Epithelial cell of proximal tubule (primary cell): ENCODE measurements around the gene SLC5A11. TPM values are rescaled to one million over a fixed set of nuclear protein-coding genes. Genes with fewer than 3 reads are reported as not detected.
A peak's percentile ranks its signal among the peaks of the same experiment; 100 is the strongest.
"Not testable (repeated sequence)": the region's sequence is repeated elsewhere in the genome, so short reads cannot be mapped to it uniquely, and the experiment has no call there.

ENCODE experiments used
- DNase-seq: peaks from one replicate; pipeline ENCODE4 v3.0.0-alpha.2; 2011; ENCODE audit warnings: low read depth
- H3K4me3 ChIP-seq: 2 replicates; pipeline ENCODE4 v1.5.1; 2011; ENCODE audit warnings: low read depth, mild to moderate bottlenecking, low read length
- total RNA-seq: library from RNA; depleted of rRNA; stranded (reverse); fragments of >200 nt; gene quantifications from 2 replicates; pipeline ENCODE4 v1.2.3, GENCODE V29; 2015
- TF ChIP-seq, protein P1 (sequence below): conservative IDR thresholded peaks from 2 replicates; pipeline ENCODE4 v1.5.1; 2012; ENCODE audit warnings: low read depth, mild to moderate bottlenecking, low read length

Gene SLC5A11, protein sequence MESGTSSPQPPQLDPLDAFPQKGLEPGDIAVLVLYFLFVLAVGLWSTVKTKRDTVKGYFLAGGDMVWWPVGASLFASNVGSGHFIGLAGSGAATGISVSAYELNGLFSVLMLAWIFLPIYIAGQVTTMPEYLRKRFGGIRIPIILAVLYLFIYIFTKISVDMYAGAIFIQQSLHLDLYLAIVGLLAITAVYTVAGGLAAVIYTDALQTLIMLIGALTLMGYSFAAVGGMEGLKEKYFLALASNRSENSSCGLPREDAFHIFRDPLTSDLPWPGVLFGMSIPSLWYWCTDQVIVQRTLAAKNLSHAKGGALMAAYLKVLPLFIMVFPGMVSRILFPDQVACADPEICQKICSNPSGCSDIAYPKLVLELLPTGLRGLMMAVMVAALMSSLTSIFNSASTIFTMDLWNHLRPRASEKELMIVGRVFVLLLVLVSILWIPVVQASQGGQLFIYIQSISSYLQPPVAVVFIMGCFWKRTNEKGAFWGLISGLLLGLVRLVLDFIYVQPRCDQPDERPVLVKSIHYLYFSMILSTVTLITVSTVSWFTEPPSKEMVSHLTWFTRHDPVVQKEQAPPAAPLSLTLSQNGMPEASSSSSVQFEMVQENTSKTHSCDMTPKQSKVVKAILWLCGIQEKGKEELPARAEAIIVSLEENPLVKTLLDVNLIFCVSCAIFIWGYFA
- not detected in 2 replicates for total RNA-seq

DNA sequence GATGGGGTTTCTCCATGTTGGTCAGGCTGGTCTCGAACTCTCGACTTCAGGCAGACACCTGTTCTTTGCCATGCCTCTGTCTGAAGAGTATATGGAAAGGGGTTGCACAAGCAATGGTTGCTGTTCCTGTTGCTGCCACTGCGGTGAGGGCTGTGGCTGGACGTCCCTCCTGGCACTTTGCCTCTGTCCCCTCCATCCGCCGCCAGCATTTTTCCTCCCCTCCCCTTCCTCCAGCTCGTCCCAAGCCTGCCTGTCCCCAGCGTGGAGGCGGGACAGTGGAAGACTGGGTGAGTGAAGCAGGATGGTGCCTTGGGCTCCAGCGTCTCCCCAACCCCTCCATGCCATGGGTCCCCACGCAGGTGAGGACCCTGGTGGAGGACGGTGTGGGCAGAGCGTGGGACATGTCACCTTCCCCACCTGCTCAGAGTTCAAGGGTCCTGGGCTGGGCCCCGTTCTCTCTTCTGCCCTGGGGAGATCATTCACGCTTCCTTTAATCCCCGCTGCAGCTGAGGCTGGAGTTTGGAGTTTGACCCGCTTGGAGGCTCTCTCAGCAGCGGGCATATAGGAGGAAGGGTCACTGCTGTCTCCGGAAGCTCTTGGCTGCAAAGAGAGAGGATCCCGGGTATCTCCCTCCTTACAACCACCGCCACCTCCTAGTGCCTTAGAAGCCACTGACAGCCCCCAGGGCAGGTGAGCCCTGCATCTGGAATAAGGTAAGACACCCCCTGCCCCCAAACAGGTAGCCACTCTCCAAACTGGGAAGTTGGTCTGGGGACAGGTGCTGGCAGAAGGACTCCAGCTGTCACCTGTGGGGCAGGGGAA is at the start of gene SLC5A11:
Gene SLC5A11, plus strand, starts transcription at position 238 of the 822 bp plus-strand sequence. CDS start 12,681 bp downstream, outside the sequence.
- H3K4me3 ChIP-seq = no peak within 1 kb of the TSS
- no peak for DNase-seq
- TF ChIP-seq, protein P1, sequence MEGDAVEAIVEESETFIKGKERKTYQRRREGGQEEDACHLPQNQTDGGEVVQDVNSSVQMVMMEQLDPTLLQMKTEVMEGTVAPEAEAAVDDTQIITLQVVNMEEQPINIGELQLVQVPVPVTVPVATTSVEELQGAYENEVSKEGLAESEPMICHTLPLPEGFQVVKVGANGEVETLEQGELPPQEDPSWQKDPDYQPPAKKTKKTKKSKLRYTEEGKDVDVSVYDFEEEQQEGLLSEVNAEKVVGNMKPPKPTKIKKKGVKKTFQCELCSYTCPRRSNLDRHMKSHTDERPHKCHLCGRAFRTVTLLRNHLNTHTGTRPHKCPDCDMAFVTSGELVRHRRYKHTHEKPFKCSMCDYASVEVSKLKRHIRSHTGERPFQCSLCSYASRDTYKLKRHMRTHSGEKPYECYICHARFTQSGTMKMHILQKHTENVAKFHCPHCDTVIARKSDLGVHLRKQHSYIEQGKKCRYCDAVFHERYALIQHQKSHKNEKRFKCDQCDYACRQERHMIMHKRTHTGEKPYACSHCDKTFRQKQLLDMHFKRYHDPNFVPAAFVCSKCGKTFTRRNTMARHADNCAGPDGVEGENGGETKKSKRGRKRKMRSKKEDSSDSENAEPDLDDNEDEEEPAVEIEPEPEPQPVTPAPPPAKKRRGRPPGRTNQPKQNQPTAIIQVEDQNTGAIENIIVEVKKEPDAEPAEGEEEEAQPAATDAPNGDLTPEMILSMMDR = no peak

DNA sequence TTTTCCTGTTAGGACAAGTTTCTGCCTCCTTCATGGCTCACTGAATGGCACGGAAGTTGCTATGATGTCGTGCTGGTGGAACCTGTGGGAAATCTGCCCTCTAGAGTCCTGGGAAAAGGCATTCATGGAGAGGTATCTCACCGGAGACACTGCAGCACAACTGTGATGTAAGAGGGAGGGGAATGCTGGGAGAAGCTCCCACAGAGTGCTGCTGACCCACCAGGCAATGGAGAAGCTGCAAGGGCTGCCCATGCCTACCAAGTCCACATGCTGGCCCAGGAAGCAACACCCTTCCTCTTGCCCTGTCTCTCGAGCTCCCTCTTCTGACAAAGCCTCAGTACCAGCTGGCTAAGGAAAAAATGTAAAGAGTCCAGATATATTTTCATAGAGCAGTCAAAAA is 45.2 kb upstream of the SLC5A11 start:
- peak; percentile 56 for DNase-seq
- TF ChIP-seq, protein P1 = peak; percentile 57
- no peak overlapping the region for H3K4me3 ChIP-seq

DNA sequence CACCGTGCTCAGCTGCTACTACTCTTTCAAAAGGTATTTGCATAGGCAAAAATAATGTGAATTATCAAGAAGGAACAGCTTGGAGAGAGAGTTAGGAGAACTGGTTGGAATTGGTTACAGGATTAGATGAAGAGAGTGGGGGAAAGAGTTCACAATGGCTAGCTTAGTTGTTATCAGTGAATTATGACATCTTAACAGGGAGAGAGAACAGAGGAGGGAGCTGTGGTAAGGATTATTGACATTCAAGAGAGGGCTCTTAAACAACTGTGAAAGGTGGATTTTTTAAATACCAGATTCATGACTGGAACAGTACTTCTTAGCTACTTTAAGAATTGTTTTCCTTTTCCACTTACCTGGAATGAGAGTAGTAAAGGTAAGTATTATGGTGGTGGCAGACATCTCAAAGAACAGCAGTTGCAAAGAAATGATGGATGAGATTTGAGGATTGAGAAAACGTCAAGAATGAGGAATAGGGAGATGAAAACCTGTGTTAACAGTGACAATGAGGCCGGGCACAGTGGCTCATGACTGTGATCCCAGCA is 43.9 kb upstream of the SLC5A11 start:
- DNase-seq = no peak
- TF ChIP-seq, protein P1 = no peak
- no peak overlapping the region for H3K4me3 ChIP-seq

DNA sequence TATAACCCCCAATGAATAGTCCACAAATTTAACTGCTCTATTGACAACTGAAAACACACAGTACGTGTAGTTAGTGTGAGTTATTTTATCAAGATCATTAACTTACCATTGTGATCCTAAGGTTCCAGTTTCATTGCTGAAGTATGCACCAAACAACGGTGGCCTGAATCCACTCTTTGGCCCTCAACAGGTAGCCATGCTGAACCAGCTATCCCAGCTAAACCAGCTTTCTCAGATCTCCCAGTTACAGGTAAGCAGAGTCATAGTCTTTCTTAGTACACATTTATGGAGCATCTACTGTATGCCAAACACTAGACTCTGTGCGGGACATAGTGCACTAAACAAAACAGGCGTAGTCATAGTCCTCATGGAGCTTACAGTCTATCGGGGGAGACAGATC is 40.3 kb upstream of the SLC5A11 start:
- DNase-seq = no peak
- H3K4me3 ChIP-seq = no peak overlapping the region
- TF ChIP-seq, protein P1 = no peak

DNA sequence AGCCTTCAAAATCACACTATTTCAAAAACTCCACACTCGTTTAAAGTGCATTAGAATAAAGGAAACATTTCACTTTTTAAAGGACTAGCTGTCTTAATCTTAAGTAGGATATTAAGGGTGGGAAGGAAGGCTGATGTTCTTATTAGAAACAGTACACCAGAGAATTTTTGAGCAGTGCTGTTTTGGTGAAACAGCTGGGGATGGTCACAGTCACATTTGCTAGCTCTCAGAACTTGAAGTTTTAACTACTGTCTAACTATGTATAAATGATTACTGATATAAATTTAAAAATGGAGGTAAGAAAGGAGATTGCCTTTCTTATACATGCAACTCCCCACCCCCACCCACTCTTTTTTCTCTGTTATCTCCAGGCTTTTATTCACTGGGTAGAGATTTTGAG is 38.5 kb upstream of the SLC5A11 start:
- DNase-seq = no peak
- no peak overlapping the region for H3K4me3 ChIP-seq
- TF ChIP-seq, protein P1 = no peak

DNA sequence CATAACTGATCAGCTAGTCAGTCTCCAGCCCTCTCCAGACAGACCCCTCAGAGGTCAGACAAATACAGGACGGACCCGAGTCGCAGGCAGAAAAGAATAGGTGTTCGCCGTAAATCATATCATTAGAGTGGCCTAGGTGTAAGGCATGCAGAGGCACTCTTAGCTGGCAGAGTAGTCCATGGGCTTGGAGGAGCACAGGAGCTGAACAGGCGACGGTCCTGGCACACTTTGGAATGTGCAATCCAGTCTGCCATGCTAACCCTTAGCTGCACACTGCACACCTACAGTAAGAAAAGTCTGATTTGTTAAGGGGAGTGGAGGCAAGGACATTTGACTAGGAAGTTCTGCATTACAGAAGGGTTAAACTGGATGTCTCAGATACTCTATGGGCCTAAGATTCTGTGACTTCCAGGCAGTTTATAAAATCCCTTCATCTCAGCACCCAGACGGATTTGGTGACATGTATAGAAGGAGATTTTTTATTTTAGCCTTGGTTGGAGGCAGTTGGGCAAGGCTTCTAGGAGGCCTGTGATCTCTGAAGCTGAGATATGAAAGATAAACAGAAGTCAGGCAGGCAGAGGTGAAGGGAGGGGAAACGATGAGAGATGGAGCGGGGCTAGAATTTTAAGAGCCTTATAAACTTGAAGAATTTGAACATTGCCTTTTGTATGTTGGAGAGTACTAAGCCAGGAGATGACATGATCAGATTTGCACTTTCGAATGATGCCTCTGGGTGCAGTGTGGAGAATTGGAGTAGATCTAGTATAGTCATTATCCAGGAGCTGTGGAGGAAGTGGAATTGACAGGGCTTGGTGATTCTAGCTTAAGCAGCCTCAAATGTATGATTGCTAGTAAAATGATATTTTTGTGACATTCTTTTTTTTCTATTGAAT is 34.6 kb upstream of the SLC5A11 start:
- TF ChIP-seq, protein P1 = no peak
- DNase-seq = no peak
- no peak overlapping the region for H3K4me3 ChIP-seq

DNA sequence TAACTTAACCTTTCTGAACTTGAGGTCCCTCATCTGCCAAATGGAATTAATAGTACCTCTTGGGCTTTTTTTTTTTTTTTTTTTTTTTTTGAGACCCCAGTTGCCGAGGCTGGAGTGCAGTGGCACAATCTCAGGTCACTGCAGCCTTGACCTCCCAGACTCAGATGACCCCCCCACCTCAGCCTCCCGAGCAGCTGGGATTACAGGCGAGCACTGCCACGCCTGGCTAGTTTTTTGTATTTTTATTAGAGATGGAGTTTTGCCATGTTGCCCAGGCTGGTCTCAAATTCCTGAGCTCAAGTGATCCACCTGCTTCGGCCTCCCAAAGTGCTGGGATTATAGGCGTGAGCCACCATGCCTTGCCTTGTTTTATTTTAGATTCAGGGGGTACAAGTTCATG is 33.0 kb upstream of the SLC5A11 start:
- DNase-seq, H3K4me3 ChIP-seq: not testable (repeated sequence)
